Measurements from ENCODE around the gene DVL3.
"Not testable (repeated sequence)": the region's sequence is repeated elsewhere in the genome, so short reads cannot be mapped to it uniquely, and the experiment has no call there.

DVL3 gene

GRCh38 chr3:184154885-184155643, at the start of gene DVL3:
DVL3 (plus strand) TSS chr3:184155377; CDS start chr3:184155636, 259 bp downstream.
- peak; percentile 30 for DNase-seq (ENCODE audit: low read depth)

DNA sequence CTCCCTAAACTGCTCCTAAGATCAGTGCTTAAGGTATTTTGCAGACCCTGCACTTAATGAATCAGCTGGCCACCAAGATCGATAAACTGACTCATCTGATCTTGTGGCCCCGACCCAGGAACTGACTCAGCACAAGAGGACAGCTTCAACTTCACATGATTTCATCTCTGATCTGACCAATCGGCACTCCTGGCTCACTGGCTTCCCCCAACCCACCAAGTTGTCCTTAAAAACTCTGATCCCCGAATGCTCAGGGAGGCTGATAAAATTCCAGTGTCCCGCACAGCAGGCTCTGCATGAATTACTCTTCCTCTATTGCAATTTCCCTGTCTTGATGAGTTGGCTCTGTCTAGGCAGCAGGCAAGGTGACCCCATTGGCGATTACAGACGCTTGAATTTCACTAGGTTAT, 44.9 kb upstream of the DVL3 start:
- DNase-seq (ENCODE audit: low read depth) = no peak

DNA sequence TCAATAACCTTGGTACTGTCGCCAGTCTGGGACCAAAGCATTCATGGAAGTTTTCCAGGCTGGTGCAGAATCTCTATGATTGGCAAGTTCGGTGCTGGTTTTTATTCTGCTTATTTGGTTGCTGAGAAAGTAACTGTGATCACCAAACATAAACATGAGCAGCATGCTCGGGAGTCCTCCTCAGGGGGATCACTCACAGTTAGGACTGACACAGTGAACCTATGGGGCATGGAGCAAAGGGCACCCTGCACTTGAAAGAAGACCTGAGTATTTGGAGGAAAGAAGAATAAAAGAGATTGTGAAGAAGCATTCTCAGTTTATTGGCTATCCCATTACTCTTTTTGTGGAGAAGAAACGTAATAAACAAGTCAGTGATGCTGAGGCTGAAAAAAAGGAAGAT, 39.2 kb upstream of the DVL3 start:
- DNase-seq (ENCODE audit: low read depth) = no peak

DNA sequence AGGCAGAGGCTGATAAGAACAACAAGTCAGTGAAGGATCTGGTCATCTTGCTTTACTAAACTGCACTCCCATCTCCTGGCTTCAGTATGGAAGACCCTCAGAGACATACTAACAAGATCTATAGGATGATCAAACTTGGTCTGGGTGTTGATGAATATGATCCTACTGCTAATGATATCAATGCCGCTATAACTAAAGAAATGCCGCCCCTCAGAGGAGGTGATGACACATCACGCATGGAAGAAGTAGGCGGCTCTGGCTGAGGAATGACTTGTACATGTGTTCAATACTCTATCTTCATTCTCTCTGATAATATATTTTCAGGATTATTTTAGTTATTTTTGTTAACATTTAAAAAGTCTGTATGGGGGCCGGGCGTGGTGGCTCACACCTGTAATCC, 37.5 kb upstream of the DVL3 start:
- no peak for DNase-seq (ENCODE audit: low read depth)

DNA sequence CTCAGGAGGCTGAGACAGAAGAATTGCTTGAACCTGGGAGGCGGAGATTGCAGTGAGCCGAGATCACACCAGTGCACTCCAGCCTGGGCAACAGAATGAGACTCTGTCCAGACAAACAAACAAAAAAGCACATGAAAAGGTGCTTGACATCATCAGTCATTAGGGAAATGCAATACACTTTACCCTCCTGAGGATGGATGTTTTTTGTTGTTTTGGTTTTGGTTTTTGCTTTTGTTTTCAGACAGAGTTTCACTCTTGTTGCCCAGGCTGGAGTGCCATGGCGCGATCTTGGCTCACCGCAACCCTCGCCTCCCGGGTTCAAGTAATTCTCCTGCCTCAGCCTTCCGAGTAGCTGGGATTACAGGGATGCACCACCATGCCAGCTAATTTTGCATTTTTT, 34.1 kb upstream of the DVL3 start:
- DNase-seq (ENCODE audit: low read depth) = not testable (repeated sequence)

GRCh38 chr3:184126006-184126405, 29.2 kb upstream of the DVL3 start:
- DNase-seq (ENCODE audit: low read depth) = no peak

- no peak for DNase-seq (ENCODE audit: low read depth)
Observed at GRCh38 chr3:184129012-184129411, 26.2 kb upstream of the DVL3 start.

- DNase-seq (ENCODE audit: low read depth) = no peak
Observed at GRCh38 chr3:184132945-184133344, 22.2 kb upstream of the DVL3 start.

- DNase-seq (ENCODE audit: low read depth) = peak; percentile 39
Observed at GRCh38 chr3:184133840-184134745, 21.1 kb upstream of the DVL3 start.

DNA sequence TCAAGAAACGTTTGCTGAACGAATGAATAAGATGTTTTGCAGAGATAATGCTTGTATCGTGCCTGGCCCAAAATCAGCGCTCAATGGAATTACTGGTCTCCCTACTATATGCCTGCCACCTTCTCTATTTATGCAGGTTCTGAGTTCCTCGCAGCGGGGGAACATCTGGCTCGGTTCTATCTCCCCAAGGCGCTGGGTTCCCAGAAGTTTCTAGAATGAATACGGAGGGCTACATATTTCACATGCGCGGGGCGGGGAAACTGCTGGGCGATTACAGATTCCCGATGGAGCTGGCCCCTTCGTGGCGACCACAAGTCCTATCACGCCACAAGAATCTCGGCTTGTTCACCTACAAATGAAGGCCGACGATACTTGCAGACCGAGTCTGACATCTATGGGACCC, 20.4 kb upstream of the DVL3 start:
- no peak for DNase-seq (ENCODE audit: low read depth)

DNA sequence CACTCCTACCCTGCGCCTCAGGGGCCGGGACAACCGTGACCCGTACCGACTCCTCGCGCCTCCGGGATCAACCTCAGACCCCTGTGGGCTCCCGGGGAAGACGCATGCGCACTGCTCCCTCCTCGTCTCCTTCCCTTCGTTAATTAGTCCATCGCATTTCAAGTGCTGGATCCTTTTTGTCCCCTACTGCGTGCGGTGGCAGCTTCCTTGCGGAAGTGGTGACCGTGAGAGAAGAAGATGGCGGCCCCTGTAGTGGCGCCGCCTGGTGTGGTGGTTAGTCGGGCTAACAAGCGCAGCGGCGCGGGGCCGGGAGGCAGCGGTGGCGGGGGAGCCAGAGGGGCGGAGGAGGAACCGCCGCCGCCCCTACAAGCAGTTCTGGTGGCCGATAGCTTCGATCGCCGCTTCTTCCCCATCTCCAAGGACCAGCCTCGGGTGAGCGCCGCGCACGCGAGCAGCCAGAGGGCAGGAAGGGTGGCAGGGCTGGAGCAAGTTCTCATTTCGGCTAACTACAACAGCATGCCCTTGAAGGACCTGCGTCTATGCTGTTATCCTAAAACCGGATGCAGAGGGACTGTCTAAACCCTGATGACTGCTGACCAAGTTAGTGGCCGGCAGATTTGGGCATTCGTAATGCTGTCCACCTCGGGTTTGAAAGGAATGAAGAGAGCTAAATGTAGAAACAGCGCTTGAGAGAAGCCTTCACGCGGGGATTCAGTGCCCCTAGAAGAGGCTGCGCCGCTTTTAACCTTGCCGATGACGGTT, 19.8 kb upstream of the DVL3 start, which contains the start of gene EIF2B5:
Gene EIF2B5 (plus strand): TSS at position 210 of the 762 bp plus-strand sequence. CDS start 28 bp downstream, at position 238.
- peak; percentile 79 for DNase-seq (ENCODE audit: low read depth)

GRCh38 chr3:184135911-184136260, 19.3 kb upstream of the DVL3 start:
- no peak for DNase-seq (ENCODE audit: low read depth)

DNA sequence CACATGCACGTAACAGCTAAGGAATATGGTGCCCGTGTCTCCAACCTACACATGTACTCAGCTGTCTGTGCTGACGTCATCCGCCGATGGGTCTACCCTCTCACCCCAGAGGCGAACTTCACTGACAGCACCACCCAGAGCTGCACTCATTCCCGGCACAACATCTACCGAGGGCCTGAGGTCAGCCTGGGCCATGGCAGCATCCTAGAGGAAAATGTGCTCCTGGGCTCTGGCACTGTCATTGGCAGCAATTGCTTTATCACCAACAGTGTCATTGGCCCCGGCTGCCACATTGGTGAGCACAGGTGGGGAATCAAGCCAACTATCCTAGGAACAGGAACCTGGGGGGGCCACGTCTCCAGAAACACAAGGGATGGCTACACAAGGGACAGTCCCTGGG, 14.7 kb upstream of the DVL3 start:
- DNase-seq (ENCODE audit: low read depth) = no peak

DNA sequence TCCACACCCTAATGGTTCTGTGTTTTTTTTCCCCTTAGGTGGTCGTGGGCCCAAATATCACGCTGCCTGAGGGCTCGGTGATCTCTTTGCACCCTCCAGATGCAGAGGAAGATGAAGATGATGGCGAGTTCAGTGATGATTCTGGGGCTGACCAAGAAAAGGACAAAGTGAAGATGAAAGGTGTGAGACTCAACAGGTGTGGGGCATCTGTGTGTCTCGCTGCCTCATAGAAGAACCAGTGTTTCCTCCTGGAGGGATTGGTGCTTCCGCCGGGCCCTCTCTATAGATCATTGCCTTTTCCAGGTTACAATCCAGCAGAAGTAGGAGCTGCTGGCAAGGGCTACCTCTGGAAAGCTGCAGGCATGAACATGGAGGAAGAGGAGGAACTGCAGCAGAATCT, 13.0 kb upstream of the DVL3 start:
- no peak for DNase-seq (ENCODE audit: low read depth)

- no peak for DNase-seq (ENCODE audit: low read depth)
Observed at GRCh38 chr3:184143327-184143726, 11.8 kb upstream of the DVL3 start.

GRCh38 chr3:184144505-184144904, 10.7 kb upstream of the DVL3 start:
- no peak for DNase-seq (ENCODE audit: low read depth)

GRCh38 chr3:184145111-184145524, 10.1 kb upstream of the DVL3 start:
- DNase-seq (ENCODE audit: low read depth) = no peak

DNA sequence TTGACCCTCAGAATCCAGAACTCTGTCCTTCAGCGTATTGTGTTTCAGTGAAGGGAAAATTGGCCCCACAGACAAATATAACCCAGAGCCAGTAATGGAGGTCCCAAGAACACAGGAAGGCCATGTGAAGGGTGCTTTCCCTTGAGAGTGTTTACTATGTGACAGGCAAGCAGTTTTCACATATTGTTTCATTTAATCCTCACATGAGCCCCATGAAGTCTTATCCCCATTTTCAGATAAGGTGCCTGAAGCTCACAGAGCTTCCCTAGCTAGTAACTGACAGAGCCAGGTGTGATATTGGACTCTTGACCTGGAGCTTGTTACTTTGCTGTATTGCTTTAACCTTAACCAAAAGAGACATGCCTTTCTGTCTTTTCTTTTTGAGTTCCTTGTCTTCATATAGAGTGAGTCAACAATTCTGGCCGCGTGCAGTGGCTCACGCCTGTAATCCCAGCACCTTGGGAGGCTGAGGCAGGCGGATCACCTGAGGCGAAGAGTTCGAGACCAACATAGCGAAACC, 9.4 kb upstream of the DVL3 start:
- DNase-seq (ENCODE audit: low read depth) = no peak

DNA sequence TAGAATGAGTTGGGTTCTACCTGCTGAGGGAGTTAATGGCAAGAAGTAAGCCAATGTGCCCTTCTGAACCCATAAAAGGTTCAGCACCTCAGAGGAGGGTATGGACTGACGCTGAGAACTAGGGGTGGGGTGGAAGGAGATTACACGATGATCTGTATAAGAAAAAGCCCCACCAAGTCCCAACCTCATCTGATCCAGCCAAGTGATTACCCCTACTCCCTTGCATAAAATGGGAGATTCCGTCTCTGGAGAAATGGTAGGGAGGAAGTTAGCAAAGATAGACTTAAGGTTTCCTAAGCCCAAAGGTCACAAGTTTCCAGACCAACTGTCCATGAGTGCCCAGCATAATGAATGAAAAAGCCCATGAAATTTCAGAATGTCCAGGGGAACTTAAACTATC, 7.1 kb upstream of the DVL3 start:
- no peak for DNase-seq (ENCODE audit: low read depth)

- no peak for DNase-seq (ENCODE audit: low read depth)
Observed at GRCh38 chr3:184149123-184149522, 6.1 kb upstream of the DVL3 start.

- not testable (repeated sequence) for DNase-seq (ENCODE audit: low read depth)
Observed at GRCh38 chr3:184149770-184150169, 5.4 kb upstream of the DVL3 start.

Data from activated T-helper 9 cell treated with anti-CD3 and anti-CD28 coated beads, Interleukin-2, amount 50 U/mL, for 16 hours (primary cell).